Activated CD8-positive, alpha-beta memory T cell treated with anti-CD3 and anti-CD28 coated beads, Interleukin-2, amount 50 U/mL, for 4 hours (primary cell): ENCODE measurements around the gene SNCG.
"Not testable (repeated sequence)": the region's sequence is repeated elsewhere in the genome, so short reads cannot be mapped to it uniquely, and the experiment has no call there.

Experiments
- DNase-seq: peaks from one replicate; pipeline ENCODE4 v3.0.0-alpha.2; 2020

The SNCG gene

GRCh38 chr10:86979296-86979818 is 21.0 kb downstream of the SNCG start:
- no peak for DNase-seq

GRCh38 chr10:86979977-86980448 is 21.6 kb downstream of the SNCG start:
- DNase-seq = no peak

GRCh38 chr10:86981020-86981419 is 22.6 kb downstream of the SNCG start:
- DNase-seq = not testable (repeated sequence)

GRCh38 chr10:86981716-86982115 is 23.3 kb downstream of the SNCG start:
- DNase-seq = no peak

GRCh38 chr10:86984498-86984897 is 26.1 kb downstream of the SNCG start:
- not testable (repeated sequence) for DNase-seq

GRCh38 chr10:86988520-86988919 is 30.1 kb downstream of the SNCG start:
- no peak for DNase-seq

- DNase-seq = not testable (repeated sequence)
Observed at GRCh38 chr10:86991362-86991761, 33.0 kb downstream of the SNCG start.

GRCh38 chr10:86992456-86992855 is 34.1 kb downstream of the SNCG start:
- no peak for DNase-seq

- no peak for DNase-seq
Observed at GRCh38 chr10:86992929-86993328, 34.5 kb downstream of the SNCG start.

GRCh38 chr10:86999802-87000403 is 41.5 kb downstream of the SNCG start:
- DNase-seq = not testable (repeated sequence)

- no peak for DNase-seq
Observed at GRCh38 chr10:87000491-87000890, 42.1 kb downstream of the SNCG start.

GRCh38 chr10:87007124-87007523 is 48.7 kb downstream of the SNCG start:
- DNase-seq = not testable (repeated sequence)

GRCh38 chr10:87007674-87008073 is 49.3 kb downstream of the SNCG start:
- DNase-seq = not testable (repeated sequence)

- not testable (repeated sequence) for DNase-seq
Observed at GRCh38 chr10:87008303-87008702, 49.9 kb downstream of the SNCG start.

- not testable (repeated sequence) for DNase-seq
Observed at GRCh38 chr10:87009134-87009696, 50.8 kb downstream of the SNCG start.
